Measurements from ENCODE around the gene NKD1.

- no peak for TF ChIP-seq POLR2A (IDR thresholded peaks at IDR 0.05)
- TF ChIP-seq, protein P1, sequence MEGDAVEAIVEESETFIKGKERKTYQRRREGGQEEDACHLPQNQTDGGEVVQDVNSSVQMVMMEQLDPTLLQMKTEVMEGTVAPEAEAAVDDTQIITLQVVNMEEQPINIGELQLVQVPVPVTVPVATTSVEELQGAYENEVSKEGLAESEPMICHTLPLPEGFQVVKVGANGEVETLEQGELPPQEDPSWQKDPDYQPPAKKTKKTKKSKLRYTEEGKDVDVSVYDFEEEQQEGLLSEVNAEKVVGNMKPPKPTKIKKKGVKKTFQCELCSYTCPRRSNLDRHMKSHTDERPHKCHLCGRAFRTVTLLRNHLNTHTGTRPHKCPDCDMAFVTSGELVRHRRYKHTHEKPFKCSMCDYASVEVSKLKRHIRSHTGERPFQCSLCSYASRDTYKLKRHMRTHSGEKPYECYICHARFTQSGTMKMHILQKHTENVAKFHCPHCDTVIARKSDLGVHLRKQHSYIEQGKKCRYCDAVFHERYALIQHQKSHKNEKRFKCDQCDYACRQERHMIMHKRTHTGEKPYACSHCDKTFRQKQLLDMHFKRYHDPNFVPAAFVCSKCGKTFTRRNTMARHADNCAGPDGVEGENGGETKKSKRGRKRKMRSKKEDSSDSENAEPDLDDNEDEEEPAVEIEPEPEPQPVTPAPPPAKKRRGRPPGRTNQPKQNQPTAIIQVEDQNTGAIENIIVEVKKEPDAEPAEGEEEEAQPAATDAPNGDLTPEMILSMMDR (IDR thresholded peaks at IDR 0.05) = no peak
- TF ChIP-seq EP300 (IDR thresholded peaks at IDR 0.05) = no peak
Measured at GRCh38 chr16:50643192-50643591, 95.0 kb downstream of the NKD1 start.
